Measurements from ENCODE around the gene ZCCHC14. TPM values are rescaled to one million over a fixed set of nuclear protein-coding genes. Genes with fewer than 3 reads are reported as not detected.

ZCCHC14 gene
- total and polyA plus RNA-seq, 2 of the 8 experiments (the other 6 are each of a cell fraction or from before 2014, with no cell fraction given), result 8.2 to 28.2 TPM

DNA sequence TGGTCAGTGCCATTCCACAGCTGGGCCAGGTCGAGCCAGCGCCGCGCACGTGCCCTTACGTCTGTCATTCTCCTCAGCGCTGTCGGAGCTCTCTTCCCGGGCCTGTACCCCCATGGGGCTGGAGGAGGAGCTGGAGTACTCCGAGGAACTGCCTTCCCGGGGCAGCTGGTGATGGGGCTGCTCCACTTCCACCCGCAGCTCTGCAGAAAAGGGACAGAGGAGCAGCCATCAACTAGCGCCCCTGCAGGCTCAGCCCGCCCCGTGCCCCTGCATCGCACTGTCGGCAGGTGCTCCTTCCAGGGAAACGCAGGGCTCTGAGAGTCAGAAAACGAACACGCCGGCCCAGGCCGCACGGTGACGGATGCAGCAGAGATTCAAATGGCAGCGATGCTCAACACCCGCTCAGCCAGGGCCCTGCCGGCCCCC is 79.8 kb downstream of the ZCCHC14 start:
- H2BK15ac ChIP-seq (ENCODE audit: low read length), result no peak overlapping the region
- DNase-seq (ENCODE audit: low read depth in 1 of 2, low spot score in 2 of 2) (no peak), FAIRE-seq (no peak)
- no peak overlapping the region for H3K4me2 ChIP-seq (ENCODE audit: insufficient read depth in 1 of 2, low read depth in 2 of 2, low read length in 2 of 2)
- H2BK120ac ChIP-seq (replicated peaks; ENCODE audit: low read depth, low read length), result no peak overlapping the region
- no peak overlapping the region for H3K14ac ChIP-seq (ENCODE audit: insufficient read length)
- no peaks in the 10 kb centered on the region for H3K4me1 ChIP-seq (replicated peaks in 1 of 4; ENCODE audit: control insufficient read depth in 3 of 4, insufficient read depth in 4 of 4, low read length in 3 of 4)
- ChIA-PET POLR2A (ENCODE audit: partially characterized antibody) (interaction anchor here (0.8 to 1.3 kb wide), 3 partner anchors 13 to 158 kb away, joined by 3 to 4 read pairs (median 4); no protein-coding TSS in a partner anchor), CTCF (ENCODE audit: partially characterized antibody) (interaction anchor here (0.6 to 2.6 kb wide), 10 partner anchors 9 to 239 kb away, joined by 3 to 11 read pairs (median 3); no protein-coding TSS in a partner anchor)
- no peaks in the 10 kb centered on the region; the same call in 1 of the 2 replicates for H3K79me1 ChIP-seq (ENCODE audit: low read depth, low read length)
- H4K20me1 ChIP-seq (replicated peaks in 1 of 2; ENCODE audit: control insufficient read depth in 1 of 2, insufficient read depth in 2 of 2, low read length in 2 of 2), result peaks cover 0 to 5% of the 10 kb centered on the region in 2 experiments
- no peak overlapping the region for H3K23ac ChIP-seq (ENCODE audit: insufficient read length)
- no peak overlapping the region for H3K4ac ChIP-seq (replicated peaks; ENCODE audit: insufficient read length, low read depth, low read length)
- H2BK20ac ChIP-seq (ENCODE audit: low read length), result no peak overlapping the region
- no peak overlapping the region for H3K56ac ChIP-seq (replicated peaks; ENCODE audit: insufficient read length, low read depth, low read length)
- H3K27ac ChIP-seq (ENCODE audit: low read depth, low read length), result no peak overlapping the region
- H2AK5ac ChIP-seq (ENCODE audit: low read depth, low read length), result no peak overlapping the region
- H3K79me2 ChIP-seq (ENCODE audit: control insufficient read depth in 1 of 2, insufficient read depth in 2 of 2, low read length in 2 of 2), result no peaks in the 10 kb centered on the region
- H3K9me3 ChIP-seq (ENCODE audit: insufficient read depth in 2 of 2, low read depth in 1 of 2, low read length in 1 of 2), result no peaks in the 10 kb centered on the region
- no peaks in the 10 kb centered on the region for H3K23me2 ChIP-seq (ENCODE audit: low read depth, low read length)
- WGBS, 2 experiments (ENCODE audit: extremely low coverage in 1 of 2, insufficient coverage in 1 of 2, insufficient read length in 1 of 2, insufficient replicate concordance in 2 of 2, low coverage in 1 of 2, low lambda C conversion rate in 2 of 2, missing lambda C conversion rate in 1 of 2), result 92% methylated on average over 24 of the region's 27 CpGs; no CpG with 5 or more reads in 1 of the 2 experiments
- H4K8ac ChIP-seq (ENCODE audit: extremely low read depth, insufficient read depth, low read length), result no peak overlapping the region; the same call in 1 of the 2 replicates
- H3K27me3 ChIP-seq (replicated peaks in 1 of 4; ENCODE audit: control insufficient read depth in 3 of 4, extremely low read depth in 1 of 4, insufficient read depth in 3 of 4, low read length in 3 of 4), result no peaks in the 10 kb centered on the region
- H3K9ac ChIP-seq (replicated peaks in 1 of 4; ENCODE audit: extremely low read depth in 1 of 4, low read depth in 3 of 4, low read length in 3 of 4), result no peak overlapping the region
- no peak overlapping the region for H2BK12ac ChIP-seq (ENCODE audit: low read depth, low read length)
- no peak overlapping the region for H3K4me3 ChIP-seq (ENCODE audit: extremely low read depth in 1 of 4, insufficient read depth in 2 of 4, low read depth in 3 of 4, low read length in 4 of 4)
- H3K18ac ChIP-seq (ENCODE audit: extremely low read depth, low read length), result no peak overlapping the region
- no peak overlapping the region for H4K91ac ChIP-seq (replicated peaks; ENCODE audit: insufficient read length, low read length)
- no peak overlapping the region for H2AFZ ChIP-seq (ENCODE audit: low read length)
- no peak overlapping the region for H4K5ac ChIP-seq (ENCODE audit: insufficient read length, low read depth, low read length)
- TF ChIP-seq NRF1 (IDR thresholded peaks at IDR 0.05; ENCODE audit: low read depth, low read length) (no peak), CREB1 (IDR thresholded peaks at IDR 0.05) (no peak), CBX5 (IDR thresholded peaks at IDR 0.05; ENCODE audit: low read depth, low read length) (no peak), JUND (IDR thresholded peaks at IDR 0.05; ENCODE audit: low read length) (no peak), SIRT6 (IDR thresholded peaks at IDR 0.05; ENCODE audit: low read length) (no peak), SAP30 (IDR thresholded peaks at IDR 0.05; ENCODE audit: insufficient read depth, insufficient replicate concordance, low read length) (no peak)
- TF ChIP-seq, protein P1, sequence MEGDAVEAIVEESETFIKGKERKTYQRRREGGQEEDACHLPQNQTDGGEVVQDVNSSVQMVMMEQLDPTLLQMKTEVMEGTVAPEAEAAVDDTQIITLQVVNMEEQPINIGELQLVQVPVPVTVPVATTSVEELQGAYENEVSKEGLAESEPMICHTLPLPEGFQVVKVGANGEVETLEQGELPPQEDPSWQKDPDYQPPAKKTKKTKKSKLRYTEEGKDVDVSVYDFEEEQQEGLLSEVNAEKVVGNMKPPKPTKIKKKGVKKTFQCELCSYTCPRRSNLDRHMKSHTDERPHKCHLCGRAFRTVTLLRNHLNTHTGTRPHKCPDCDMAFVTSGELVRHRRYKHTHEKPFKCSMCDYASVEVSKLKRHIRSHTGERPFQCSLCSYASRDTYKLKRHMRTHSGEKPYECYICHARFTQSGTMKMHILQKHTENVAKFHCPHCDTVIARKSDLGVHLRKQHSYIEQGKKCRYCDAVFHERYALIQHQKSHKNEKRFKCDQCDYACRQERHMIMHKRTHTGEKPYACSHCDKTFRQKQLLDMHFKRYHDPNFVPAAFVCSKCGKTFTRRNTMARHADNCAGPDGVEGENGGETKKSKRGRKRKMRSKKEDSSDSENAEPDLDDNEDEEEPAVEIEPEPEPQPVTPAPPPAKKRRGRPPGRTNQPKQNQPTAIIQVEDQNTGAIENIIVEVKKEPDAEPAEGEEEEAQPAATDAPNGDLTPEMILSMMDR (IDR thresholded peaks at IDR 0.05; ENCODE audit: control extremely low read depth in 1 of 3, insufficient read depth in 1 of 3, low read depth in 1 of 3, low read length in 3 of 3), result peak in 2 of 3 experiments; percentile 3; a peak in 1 of 4 replicates
- H2BK5ac ChIP-seq (ENCODE audit: low read depth, low read length), result no peak overlapping the region
- peaks cover 5 to 51% (median 33%) of the 10 kb centered on the region in 4 experiments for H3K36me3 ChIP-seq (ENCODE audit: control insufficient read depth in 2 of 4, insufficient read depth in 4 of 4, low read length in 3 of 4)
